HepG2 (cell line): Measurements from ENCODE around the gene ABCD4. TPM values are rescaled to one million over a fixed set of nuclear protein-coding genes. Genes with fewer than 3 reads are reported as not detected.

Experiments
- ATM ChIP-seq: fragments of 450-650 bp; IDR thresholded peaks from 2 replicates; pipeline ENCODE4 v1.7.1; 2017; ENCODE audit warnings: mild to moderate bottlenecking, borderline replicate concordance
- CREM ChIP-seq, 2 experiments: sonication (generic) in 1 of 2; formaldehyde crosslinking in 1 of 2; IDR thresholded peaks; 2 replicates each; pipeline versions ENCODE4 v1.4.0 to v1.6.1; 2016 to 2020; ENCODE audit warnings: antibody characterized with exemption in 1 of 2, mild to moderate bottlenecking in 1 of 2, missing genetic modification reagents in 1 of 2
- GLI4 ChIP-seq: sonication (generic); formaldehyde crosslinking; IDR thresholded peaks from 2 replicates; pipeline ENCODE4 v1.5.1; 2020; ENCODE audit warnings: missing genetic modification reagents, mild to moderate bottlenecking, moderate library complexity, borderline replicate concordance
- HOMEZ ChIP-seq: IDR thresholded peaks from 2 replicates; pipeline ENCODE4 v1.6.1; 2016; ENCODE audit warnings: low read depth
- KLF11 ChIP-seq: IDR thresholded peaks from 2 replicates; pipeline ENCODE4 v1.6.1; 2016; ENCODE audit warnings: missing compliant biosample characterization
- KLF12 ChIP-seq: sonication (generic); formaldehyde crosslinking; IDR thresholded peaks from 2 replicates; pipeline ENCODE4 v1.4.0; 2020; ENCODE audit warnings: missing genetic modification reagents, borderline replicate concordance
- MXD4 ChIP-seq: IDR thresholded peaks from 2 replicates; pipeline ENCODE4 v1.6.1; 2016; ENCODE audit warnings: mild to moderate bottlenecking, missing biosample characterization, missing genetic modification reagents
- NFKBIZ ChIP-seq: IDR thresholded peaks from 2 replicates; pipeline ENCODE4 v1.6.1; 2018; ENCODE audit warnings: missing genetic modification reagents, missing compliant biosample characterization
- POGK ChIP-seq: sonication (generic); formaldehyde crosslinking; conservative IDR thresholded peaks from 2 replicates; pipeline ENCODE4 v1.8.0; 2022; ENCODE audit warnings: mild to moderate bottlenecking, moderate library complexity, missing genetic modification reagents
- POLR2G ChIP-seq: fragments of 200-400 bp; formaldehyde crosslinking; IDR thresholded peaks from 2 replicates; pipeline ENCODE4 v1.6.1; 2018; ENCODE audit warnings: mild to moderate bottlenecking, low read depth, low read length, moderate library complexity
- RXRA ChIP-seq: sonication (generic); formaldehyde crosslinking; IDR thresholded peaks from 2 replicates; pipeline ENCODE4 v1.5.1; 2020; ENCODE audit warnings: missing genetic modification reagents
- SAFB2 ChIP-seq: sonication (generic); formaldehyde crosslinking; IDR thresholded peaks from 2 replicates; pipeline ENCODE4 v1.5.1; 2020; ENCODE audit warnings: missing genetic modification reagents, low read depth, mild to moderate bottlenecking, borderline replicate concordance
- SAP130 ChIP-seq: IDR thresholded peaks from 2 replicates; pipeline ENCODE4 v1.6.1; 2016; ENCODE audit warnings: low read depth
- ZBTB7B ChIP-seq: sonication (generic); formaldehyde crosslinking; IDR thresholded peaks from 2 replicates; pipeline ENCODE4 v1.4.0; 2020; ENCODE audit warnings: missing genetic modification reagents
- ZMAT3 ChIP-seq: sonication (generic); formaldehyde crosslinking; conservative IDR thresholded peaks from 2 replicates; pipeline ENCODE4 v1.7.0; 2021; ENCODE audit warnings: missing genetic modification reagents
- ZNF501 ChIP-seq: sonication (generic); formaldehyde crosslinking; IDR thresholded peaks from 2 replicates; pipeline ENCODE4 v1.5.1; 2020; ENCODE audit warnings: mild to moderate bottlenecking, moderate library complexity, missing genetic modification reagents
- ZNF687 ChIP-seq: sonication (generic); formaldehyde crosslinking; IDR thresholded peaks from 2 replicates; pipeline ENCODE4 v1.5.1; 2020; ENCODE audit warnings: mild to moderate bottlenecking, missing genetic modification reagents, moderate library complexity
- ZNF768 ChIP-seq: sonication (generic); formaldehyde crosslinking; IDR thresholded peaks from 2 replicates; pipeline ENCODE4 v1.4.0; 2020; ENCODE audit warnings: missing genetic modification reagents
- ZNF777 ChIP-seq: sonication (generic); formaldehyde crosslinking; IDR thresholded peaks from 2 replicates; pipeline ENCODE4 v1.4.0; 2020; ENCODE audit warnings: missing genetic modification reagents
- ZSCAN9 ChIP-seq: IDR thresholded peaks from 2 replicates; pipeline ENCODE4 v1.6.1; 2016; ENCODE audit warnings: borderline replicate concordance
- polyA plus RNA-seq, 8 experiments: library from polyadenylated mRNA; depleted of rRNA in 3 of 8; stranded (reverse) in 7 of 8; unstranded in 1 of 8; fragments of >200 nt; fragmentation: Illumina TruSeq in 4 of 8; extraction: Trizol in 4 of 8; gene quantifications; 2 replicates each; pipeline versions ENCODE4 v1.2.1 to v1.2.3, GENCODE V29; 2011 to 2016; ENCODE audit warnings: low read depth in 4 of 8, missing spikeins in 1 of 8, mixed read lengths in 1 of 8; ENCODE audit not compliant: insufficient read depth in 1 of 8
- total RNA-seq, 5 experiments: library from RNA; depleted of rRNA; stranded (reverse); fragments of >200 nt; fragmentation: Illumina TruSeq; extraction: Trizol; gene quantifications; 2 replicates each; pipeline ENCODE4 v1.2.3, GENCODE V29; 2016; ENCODE audit warnings: low read depth in 1 of 5
- TF ChIP-seq, protein P1 (sequence below): sonication (generic); formaldehyde crosslinking; IDR thresholded peaks from 2 replicates; pipeline ENCODE4 v1.5.0; 2020; ENCODE audit warnings: missing genetic modification reagents, mild to moderate bottlenecking, borderline replicate concordance

Gene ABCD4
- total and polyA plus RNA-seq, 2 of the 13 experiments (the other 11 are each of a cell fraction or from before 2014, with no cell fraction given) = 47.5 to 50.5 TPM

DNA sequence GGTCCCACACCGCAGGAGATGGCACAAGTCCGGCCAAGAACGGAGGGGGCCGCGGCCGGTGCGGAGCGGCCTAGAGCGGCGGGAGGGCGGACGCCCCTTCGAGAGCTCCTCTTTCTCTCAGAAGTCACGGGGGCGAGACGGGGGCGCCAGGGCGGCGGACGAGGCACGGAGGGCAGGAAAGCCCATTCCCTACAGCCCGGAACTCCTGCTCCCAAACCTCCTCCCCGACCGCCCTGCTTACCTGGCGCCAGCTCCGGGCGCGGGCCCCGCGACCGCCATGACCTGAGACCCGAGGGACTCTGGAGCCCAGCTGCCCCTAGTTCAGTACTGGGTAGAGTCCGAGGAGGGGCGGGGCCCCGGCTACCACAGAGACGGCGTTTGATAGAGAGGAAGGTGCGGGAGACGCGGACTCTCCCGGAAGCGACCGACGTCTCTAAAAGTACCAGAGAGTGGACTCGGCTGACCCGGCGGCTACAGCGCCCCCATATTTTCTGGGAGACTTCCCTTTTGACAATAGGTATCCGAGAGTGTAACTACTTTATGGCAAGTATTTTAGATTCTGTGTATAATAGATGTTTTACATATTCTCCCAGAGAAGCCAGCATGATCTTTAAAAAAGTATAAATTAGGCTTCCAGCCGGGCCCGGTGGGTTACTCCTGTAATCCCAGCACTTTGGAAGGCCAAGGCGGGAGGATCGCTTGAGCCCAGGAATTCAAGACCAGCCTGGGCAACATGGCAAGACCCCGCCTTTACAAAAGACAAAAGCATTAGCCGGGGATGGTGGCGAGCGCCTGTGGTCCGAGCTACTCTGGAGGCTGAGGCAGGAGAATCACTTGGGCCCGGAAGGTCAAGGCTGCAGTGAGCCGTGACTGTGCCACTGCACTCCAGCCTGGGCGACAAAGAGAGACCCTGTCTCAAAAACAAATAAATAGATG, at the start of gene ABCD4 (continued):
- TF ChIP-seq HOMEZ (CRISPR knock-in tag) = peak; percentile 62
- TF ChIP-seq KLF12 (CRISPR knock-in tag) = peak; percentile 76; the same call in 1 of the 2 replicates
- no peak for TF ChIP-seq NFKBIZ
- peak; percentile 90 for TF ChIP-seq ZNF687 (CRISPR knock-in tag)
- peak; percentile 60; the same call in 1 of the 2 replicates for TF ChIP-seq ZSCAN9 (CRISPR knock-in tag)
- peak; percentile 50; the same call in 1 of the 2 replicates for TF ChIP-seq MXD4 (CRISPR knock-in tag)
- peak; percentile 83 for TF ChIP-seq ZNF768
- TF ChIP-seq CREM (IDR thresholded peaks at IDR 0.05) = peak; percentile 36; the same call in 1 of the 2 replicates
- TF ChIP-seq CREM (CRISPR knock-in tag; IDR thresholded peaks at IDR 0.05) = no peak
- TF ChIP-seq, protein P1, sequence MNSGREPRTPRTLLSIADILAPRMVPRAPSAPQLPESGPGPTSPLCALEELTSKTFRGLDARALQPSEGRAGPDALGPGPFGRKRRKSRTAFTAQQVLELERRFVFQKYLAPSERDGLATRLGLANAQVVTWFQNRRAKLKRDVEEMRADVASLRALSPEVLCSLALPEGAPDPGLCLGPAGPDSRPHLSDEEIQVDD (CRISPR knock-in tag) = peak; percentile 71; the same call in 1 of the 2 replicates
- TF ChIP-seq ZMAT3 (CRISPR knock-in tag) = 0 out of 2 replicates have a peak, but pooled peaks have one; percentile 41
- peak; percentile 94 for TF ChIP-seq ZNF777
- no peak; the same call in 1 of the 2 replicates for TF ChIP-seq GLI4 (CRISPR knock-in tag)
- peak; percentile 77; the same call in 1 of the 2 replicates for TF ChIP-seq KLF11 (CRISPR knock-in tag)
- peak; percentile 83 for TF ChIP-seq SAP130 (CRISPR knock-in tag)
- TF ChIP-seq POLR2G = peak; percentile 100
- no peak for TF ChIP-seq ATM
- TF ChIP-seq SAFB2 (CRISPR knock-in tag) = peak; percentile 48
- TF ChIP-seq POGK = peak; percentile 78
- peak; percentile 84 for TF ChIP-seq ZNF501 (CRISPR knock-in tag)
- peak; percentile 55; the same call in 1 of the 2 replicates for TF ChIP-seq RXRA (CRISPR knock-in tag)
- peak; percentile 47 for TF ChIP-seq ZBTB7B (CRISPR knock-in tag)
